ENCODE results near the gene SYT9. TPM values are rescaled to one million over a fixed set of nuclear protein-coding genes. Genes with fewer than 3 reads are reported as not detected.

Gene SYT9
- total and polyA plus RNA-seq, 2 of the 4 experiments (the other 2 are of a cell fraction) = not detected

DNA sequence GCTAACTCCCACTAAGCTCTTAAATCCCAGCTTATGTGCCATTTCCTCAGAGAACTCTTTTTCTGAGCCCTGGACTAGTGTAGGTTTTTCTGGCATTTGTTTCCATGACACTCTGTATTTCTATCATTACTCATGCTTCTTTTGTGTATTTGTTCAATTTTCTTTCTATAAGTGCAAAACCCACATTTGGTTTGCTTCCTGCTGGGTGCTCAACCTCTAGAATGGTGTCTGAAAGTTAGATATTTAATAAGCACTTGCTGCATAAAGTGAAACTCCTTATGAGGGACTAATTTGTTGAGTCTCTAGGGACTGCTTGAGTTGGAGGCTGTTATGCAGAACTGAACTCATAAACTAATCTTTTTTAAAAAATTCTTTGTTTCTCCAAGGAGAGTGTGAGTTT lies 68.6 kb downstream of the SYT9 start:
- no peaks in the 10 kb centered on the region for H3K4me1 ChIP-seq (ENCODE audit: control insufficient read depth, insufficient read depth, low read length)
- no peak overlapping the region for H3K14ac ChIP-seq (replicated peaks; ENCODE audit: low read depth, low read length)
- no peak overlapping the region for H2BK20ac ChIP-seq (ENCODE audit: low read depth, low read length)
- dilution Hi-C loops (cut with HindIII; ENCODE audit: low sequenced_read_pairs, unreplicated experiment) (no loop called here), intact Hi-C loops (cut with micrococcal nuclease) (no loop called here), in situ Hi-C loops (cut with MboI; ENCODE audit: low sequenced_read_pairs) (no loop called here)
- H2AFZ ChIP-seq (replicated peaks; ENCODE audit: low read length, poor library complexity) = no peak overlapping the region
- no peak overlapping the region for H3K23ac ChIP-seq (ENCODE audit: low read depth, low read length)
- H4K8ac ChIP-seq (ENCODE audit: low read depth in 2 of 2, low read length in 2 of 2) = no peak overlapping the region
- no peak overlapping the region for H3K4me2 ChIP-seq (ENCODE audit: low read depth, low read length)
- CTCF ChIA-PET = no interaction called here
- H3K27me3 ChIP-seq (ENCODE audit: control insufficient read depth, insufficient read depth, low read length) = no peaks in the 10 kb centered on the region
- H3K9me3 ChIP-seq (ENCODE audit: control insufficient read depth, insufficient read depth, low read length) = no peaks in the 10 kb centered on the region
- no peak overlapping the region for H3K27ac ChIP-seq (ENCODE audit: insufficient read depth, low read length)
- H2AK5ac ChIP-seq (ENCODE audit: low read depth, low read length) = no peak overlapping the region
- no peak overlapping the region for H2AK9ac ChIP-seq (replicated peaks; ENCODE audit: low read depth, low read length, poor library complexity)
- no peak overlapping the region for H2BK5ac ChIP-seq (ENCODE audit: low read depth, low read length, poor library complexity, severe bottlenecking)
- no peak overlapping the region for H3K4me3 ChIP-seq (ENCODE audit: insufficient read depth, low read depth, low read length)
- no peak overlapping the region for H2BK120ac ChIP-seq (ENCODE audit: low read depth, low read length)
- no peak overlapping the region for H3K9ac ChIP-seq (ENCODE audit: low read depth, low read length)
- no peak overlapping the region for H3K56ac ChIP-seq (ENCODE audit: extremely low read depth, insufficient read depth, low read length)
- H4K20me1 ChIP-seq (ENCODE audit: insufficient read depth, low read length) = no peaks in the 10 kb centered on the region
- H4K5ac ChIP-seq (ENCODE audit: low read depth, low read length) = no peak overlapping the region
- ATAC-seq (ENCODE audit: low read depth) (no peak), DNase-seq (no peak)
- H3K79me1 ChIP-seq (ENCODE audit: low read depth in 1 of 2, low read length in 2 of 2) = no peaks in the 10 kb centered on the region
- H2BK15ac ChIP-seq (ENCODE audit: low read depth, low read length) = no peak overlapping the region
- TF ChIP-seq MAFK (IDR thresholded peaks at IDR 0.05; ENCODE audit: low read depth, low read length) (no peak), RCOR1 (IDR thresholded peaks at IDR 0.05; ENCODE audit: insufficient replicate concordance, low read length) (no peak), CEBPB (IDR thresholded peaks at IDR 0.05; ENCODE audit: low read depth, low read length) (no peak), RFX5 (IDR thresholded peaks at IDR 0.05; ENCODE audit: low read depth, low read length) (no peak), SMC3 (IDR thresholded peaks at IDR 0.05; ENCODE audit: low read depth, low read length) (no peak)
- TF ChIP-seq, protein P1, sequence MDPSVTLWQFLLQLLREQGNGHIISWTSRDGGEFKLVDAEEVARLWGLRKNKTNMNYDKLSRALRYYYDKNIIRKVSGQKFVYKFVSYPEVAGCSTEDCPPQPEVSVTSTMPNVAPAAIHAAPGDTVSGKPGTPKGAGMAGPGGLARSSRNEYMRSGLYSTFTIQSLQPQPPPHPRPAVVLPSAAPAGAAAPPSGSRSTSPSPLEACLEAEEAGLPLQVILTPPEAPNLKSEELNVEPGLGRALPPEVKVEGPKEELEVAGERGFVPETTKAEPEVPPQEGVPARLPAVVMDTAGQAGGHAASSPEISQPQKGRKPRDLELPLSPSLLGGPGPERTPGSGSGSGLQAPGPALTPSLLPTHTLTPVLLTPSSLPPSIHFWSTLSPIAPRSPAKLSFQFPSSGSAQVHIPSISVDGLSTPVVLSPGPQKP (IDR thresholded peaks at IDR 0.05; ENCODE audit: borderline replicate concordance, low read depth, low read length) = no peak
- TF ChIP-seq, protein P2, sequence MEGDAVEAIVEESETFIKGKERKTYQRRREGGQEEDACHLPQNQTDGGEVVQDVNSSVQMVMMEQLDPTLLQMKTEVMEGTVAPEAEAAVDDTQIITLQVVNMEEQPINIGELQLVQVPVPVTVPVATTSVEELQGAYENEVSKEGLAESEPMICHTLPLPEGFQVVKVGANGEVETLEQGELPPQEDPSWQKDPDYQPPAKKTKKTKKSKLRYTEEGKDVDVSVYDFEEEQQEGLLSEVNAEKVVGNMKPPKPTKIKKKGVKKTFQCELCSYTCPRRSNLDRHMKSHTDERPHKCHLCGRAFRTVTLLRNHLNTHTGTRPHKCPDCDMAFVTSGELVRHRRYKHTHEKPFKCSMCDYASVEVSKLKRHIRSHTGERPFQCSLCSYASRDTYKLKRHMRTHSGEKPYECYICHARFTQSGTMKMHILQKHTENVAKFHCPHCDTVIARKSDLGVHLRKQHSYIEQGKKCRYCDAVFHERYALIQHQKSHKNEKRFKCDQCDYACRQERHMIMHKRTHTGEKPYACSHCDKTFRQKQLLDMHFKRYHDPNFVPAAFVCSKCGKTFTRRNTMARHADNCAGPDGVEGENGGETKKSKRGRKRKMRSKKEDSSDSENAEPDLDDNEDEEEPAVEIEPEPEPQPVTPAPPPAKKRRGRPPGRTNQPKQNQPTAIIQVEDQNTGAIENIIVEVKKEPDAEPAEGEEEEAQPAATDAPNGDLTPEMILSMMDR (conservative IDR thresholded peaks at IDR 0.05; ENCODE audit: low read depth, low read length) = no peak
- TF ChIP-seq, protein P3, sequence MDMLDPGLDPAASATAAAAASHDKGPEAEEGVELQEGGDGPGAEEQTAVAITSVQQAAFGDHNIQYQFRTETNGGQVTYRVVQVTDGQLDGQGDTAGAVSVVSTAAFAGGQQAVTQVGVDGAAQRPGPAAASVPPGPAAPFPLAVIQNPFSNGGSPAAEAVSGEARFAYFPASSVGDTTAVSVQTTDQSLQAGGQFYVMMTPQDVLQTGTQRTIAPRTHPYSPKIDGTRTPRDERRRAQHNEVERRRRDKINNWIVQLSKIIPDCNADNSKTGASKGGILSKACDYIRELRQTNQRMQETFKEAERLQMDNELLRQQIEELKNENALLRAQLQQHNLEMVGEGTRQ (IDR thresholded peaks at IDR 0.05; ENCODE audit: low read depth, low read length) = no peak
- no peaks in the 10 kb centered on the region for H3K36me3 ChIP-seq (ENCODE audit: control insufficient read depth, insufficient read depth, low read length)
- H3K4ac ChIP-seq (ENCODE audit: low read depth, low read length) = no peak overlapping the region
- no peaks in the 10 kb centered on the region for H3K9me1 ChIP-seq (ENCODE audit: insufficient read depth, low read length)
- no peak overlapping the region for H3K18ac ChIP-seq (ENCODE audit: low read depth, low read length)
- BruUV-seq (replicated peaks) = no TSS peak
- no peak overlapping the region for H4K91ac ChIP-seq (ENCODE audit: insufficient read depth, low read depth, low read length)
- POLR2A ChIA-PET (ENCODE audit: unreplicated experiment) = no interaction called here
